ENCODE measurements around the gene GP1BB.
"Not testable (repeated sequence)": the region's sequence is repeated elsewhere in the genome, so short reads cannot be mapped to it uniquely, and the experiment has no call there.

The GP1BB gene

GRCh38 chr22:19693981-19694670 lies 29.2 kb upstream of the GP1BB start:
- DNase-seq = no peak

- no peak for DNase-seq
These were observed 28.6 kb upstream of the GP1BB start for GRCh38 chr22:19694696-19695095.

GRCh38 chr22:19696504-19697276 lies 26.6 kb upstream of the GP1BB start:
- DNase-seq = no peak

- DNase-seq = not testable (repeated sequence)
These were observed 25.5 kb upstream of the GP1BB start for GRCh38 chr22:19697871-19698270.

GRCh38 chr22:19700790-19701419 lies 22.4 kb upstream of the GP1BB start:
- no peak for DNase-seq

- DNase-seq = no peak
These were observed 21.8 kb upstream of the GP1BB start for GRCh38 chr22:19701420-19702145.

- no peak for DNase-seq
These were observed 19.5 kb upstream of the GP1BB start for GRCh38 chr22:19703869-19704268.

GRCh38 chr22:19704355-19705015 lies 18.9 kb upstream of the GP1BB start:
- no peak for DNase-seq

GRCh38 chr22:19705181-19705934 lies 18.0 kb upstream of the GP1BB start:
- DNase-seq = no peak

- no peak for DNase-seq
These were observed 16.6 kb upstream of the GP1BB start for GRCh38 chr22:19706661-19707151.

- DNase-seq = no peak
These were observed 15.7 kb upstream of the GP1BB start for GRCh38 chr22:19707347-19708290.

- DNase-seq = no peak
These were observed 14.9 kb upstream of the GP1BB start for GRCh38 chr22:19708321-19709011.

GRCh38 chr22:19709063-19709769 lies 14.1 kb upstream of the GP1BB start:
- DNase-seq = no peak

GRCh38 chr22:19710020-19710768 lies 13.1 kb upstream of the GP1BB start:
- DNase-seq = no peak

GRCh38 chr22:19710769-19711106 lies 12.6 kb upstream of the GP1BB start:
- no peak for DNase-seq

- no peak for DNase-seq
These were observed 10.1 kb upstream of the GP1BB start for GRCh38 chr22:19713245-19713644.

GRCh38 chr22:19713650-19714311 lies 9.6 kb upstream of the GP1BB start:
- DNase-seq = no peak

Measured in OCI-M1 (cell line).